Non-pigmented ciliary epithelial cell (primary cell): ENCODE measurements around the gene ARHGEF10L.

Source experiments
- DNase-seq: peaks from one replicate; pipeline ENCODE4 v3.0.0-alpha.2; 2010; ENCODE audit warnings: low read depth

ARHGEF10L gene

GRCh38 chr1:17635276-17635675 lies 95.8 kb downstream of the ARHGEF10L start:
- no peak for DNase-seq

GRCh38 chr1:17635811-17636210 lies 96.3 kb downstream of the ARHGEF10L start:
- no peak for DNase-seq

- DNase-seq, result no peak
Observed at GRCh38 chr1:17636612-17637011, 97.1 kb downstream of the ARHGEF10L start.

- no peak for DNase-seq
Observed at GRCh38 chr1:17637055-17637454, 97.6 kb downstream of the ARHGEF10L start.

- no peak for DNase-seq
Observed at GRCh38 chr1:17639703-17640340, 100.3 kb downstream of the ARHGEF10L start.

- DNase-seq, result no peak
Observed at GRCh38 chr1:17640393-17640792, 100.9 kb downstream of the ARHGEF10L start.

- DNase-seq, result no peak
Observed at GRCh38 chr1:17640975-17641374, 101.5 kb downstream of the ARHGEF10L start.

GRCh38 chr1:17642169-17642568 lies 102.7 kb downstream of the ARHGEF10L start:
- DNase-seq, result no peak

GRCh38 chr1:17642943-17643342 lies 103.4 kb downstream of the ARHGEF10L start:
- no peak for DNase-seq

- DNase-seq, result no peak
Observed at GRCh38 chr1:17643861-17644703, 104.6 kb downstream of the ARHGEF10L start.

GRCh38 chr1:17645068-17645911 lies 105.8 kb downstream of the ARHGEF10L start:
- no peak for DNase-seq

- no peak for DNase-seq
Observed at GRCh38 chr1:17646444-17647280, 107.2 kb downstream of the ARHGEF10L start.

GRCh38 chr1:17648457-17649145 lies 109.1 kb downstream of the ARHGEF10L start:
- DNase-seq, result no peak

GRCh38 chr1:17649371-17650106 lies 110.0 kb downstream of the ARHGEF10L start:
- no peak for DNase-seq

- no peak for DNase-seq
Observed at GRCh38 chr1:17653276-17653675, 113.8 kb downstream of the ARHGEF10L start.

- no peak for DNase-seq
Observed at GRCh38 chr1:17653728-17654351, 114.3 kb downstream of the ARHGEF10L start.

- no peak for DNase-seq
Observed at GRCh38 chr1:17654519-17654918, 115.0 kb downstream of the ARHGEF10L start.

- no peak for DNase-seq
Observed at GRCh38 chr1:17655169-17655568, 115.7 kb downstream of the ARHGEF10L start.

GRCh38 chr1:17655922-17656321 lies 116.4 kb downstream of the ARHGEF10L start:
- no peak for DNase-seq

GRCh38 chr1:17657436-17657835 lies 117.9 kb downstream of the ARHGEF10L start:
- DNase-seq, result no peak
